ENCODE results near the gene DCTN3.

DNA sequence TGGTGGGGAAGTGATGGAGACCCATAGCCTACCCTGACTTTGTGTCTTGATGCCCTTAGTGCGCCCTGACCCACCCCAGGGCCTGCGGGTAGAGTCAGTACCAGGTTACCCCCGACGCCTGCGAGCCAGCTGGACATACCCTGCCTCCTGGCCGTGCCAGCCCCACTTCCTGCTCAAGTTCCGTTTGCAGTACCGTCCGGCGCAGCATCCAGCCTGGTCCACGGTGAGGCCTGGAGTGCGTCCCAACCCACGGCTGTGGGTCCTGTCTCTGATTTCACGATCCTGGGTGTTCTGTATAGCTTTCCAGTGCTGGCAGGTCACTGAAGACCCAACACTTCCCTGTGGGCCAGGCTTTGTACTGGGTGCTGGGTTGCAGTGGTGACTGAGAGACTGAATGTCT lies 38.2 kb upstream of the DCTN3 start:
- TF ChIP-seq, protein P1, sequence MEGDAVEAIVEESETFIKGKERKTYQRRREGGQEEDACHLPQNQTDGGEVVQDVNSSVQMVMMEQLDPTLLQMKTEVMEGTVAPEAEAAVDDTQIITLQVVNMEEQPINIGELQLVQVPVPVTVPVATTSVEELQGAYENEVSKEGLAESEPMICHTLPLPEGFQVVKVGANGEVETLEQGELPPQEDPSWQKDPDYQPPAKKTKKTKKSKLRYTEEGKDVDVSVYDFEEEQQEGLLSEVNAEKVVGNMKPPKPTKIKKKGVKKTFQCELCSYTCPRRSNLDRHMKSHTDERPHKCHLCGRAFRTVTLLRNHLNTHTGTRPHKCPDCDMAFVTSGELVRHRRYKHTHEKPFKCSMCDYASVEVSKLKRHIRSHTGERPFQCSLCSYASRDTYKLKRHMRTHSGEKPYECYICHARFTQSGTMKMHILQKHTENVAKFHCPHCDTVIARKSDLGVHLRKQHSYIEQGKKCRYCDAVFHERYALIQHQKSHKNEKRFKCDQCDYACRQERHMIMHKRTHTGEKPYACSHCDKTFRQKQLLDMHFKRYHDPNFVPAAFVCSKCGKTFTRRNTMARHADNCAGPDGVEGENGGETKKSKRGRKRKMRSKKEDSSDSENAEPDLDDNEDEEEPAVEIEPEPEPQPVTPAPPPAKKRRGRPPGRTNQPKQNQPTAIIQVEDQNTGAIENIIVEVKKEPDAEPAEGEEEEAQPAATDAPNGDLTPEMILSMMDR (IDR thresholded peaks at IDR 0.05; ENCODE audit: poor library complexity) = no peak
- TF ChIP-seq EZH2phosphoT487 (IDR thresholded peaks at IDR 0.05; ENCODE audit: low read depth, severe bottlenecking, unreplicated experiment) (no peak), EZH2 (IDR thresholded peaks at IDR 0.05; ENCODE audit: borderline replicate concordance) (no peak)
